ENCODE measurements around the gene OR2C1.

The OR2C1 gene

DNA sequence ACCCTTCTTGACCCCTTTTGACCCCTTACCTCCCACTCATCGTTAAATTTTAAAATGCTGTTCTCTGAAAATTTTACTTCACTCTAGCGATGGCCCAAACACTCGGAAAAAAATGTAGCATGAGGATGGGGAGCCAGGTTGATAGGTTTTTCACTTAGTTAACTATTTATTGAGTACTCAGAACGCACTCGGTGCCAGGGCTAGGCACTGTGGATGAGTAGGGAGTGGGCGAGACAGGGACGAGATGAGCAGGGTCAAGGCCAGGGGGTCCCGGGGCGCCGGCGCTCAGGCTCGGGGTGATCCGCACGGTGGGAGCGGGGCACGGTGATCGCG lies 44.7 kb downstream of the OR2C1 start:
- no peak for DNase-seq (ENCODE audit: low spot score)

GRCh38 chr16:3400779-3401688 lies 45.3 kb downstream of the OR2C1 start, which contains the start of the genes ZNF174 and ZSCAN32:
ZNF174 (plus strand) TSS chr16:3401215; CDS start chr16:3402005, 790 bp downstream.
ZSCAN32 (minus strand) TSS chr16:3401004; CDS start chr16:3397557, 3,447 bp downstream.
- DNase-seq (ENCODE audit: low spot score): peak; percentile 100

GRCh38 chr16:3401719-3402397 lies 46.2 kb downstream of the OR2C1 start:
- no peak for DNase-seq (ENCODE audit: low spot score)
